NCI-H2196 (cell line): ENCODE data around the gene NHERF1.
A peak's percentile ranks its signal among the peaks of the same experiment; 100 is the strongest.

ENCODE experiments used
- DNase-seq: peaks from one replicate; lab custom pipeline; 2025; ENCODE audit not compliant: unreplicated experiment; lab: John Stamatoyannopoulos, UW

The NHERF1 gene

GRCh38 chr17:74732042-74732867, 16.2 kb upstream of the NHERF1 start:
- DNase-seq, result no peak

- no peak for DNase-seq
Observed at GRCh38 chr17:74733365-74734122, 14.9 kb upstream of the NHERF1 start.

GRCh38 chr17:74734256-74734655, 14.2 kb upstream of the NHERF1 start:
- no peak for DNase-seq

GRCh38 chr17:74736513-74737298, 11.7 kb upstream of the NHERF1 start, which contains the start of gene RAB37:
Gene RAB37 (plus strand): TSS chr17:74737256. CDS start chr17:74737273, 17 bp downstream.
- no peak for DNase-seq

GRCh38 chr17:74737299-74738050, 11.0 kb upstream of the NHERF1 start:
- DNase-seq, result no peak

GRCh38 chr17:74738051-74738996, 10.1 kb upstream of the NHERF1 start:
- peak; percentile 35 for DNase-seq

- no peak for DNase-seq
Observed at GRCh38 chr17:74739227-74739831, 9.1 kb upstream of the NHERF1 start.

GRCh38 chr17:74740173-74740572, 8.3 kb upstream of the NHERF1 start:
- no peak for DNase-seq

- DNase-seq, result no peak
Observed at GRCh38 chr17:74740641-74741387, 7.6 kb upstream of the NHERF1 start.

- DNase-seq, result no peak
Observed at GRCh38 chr17:74742153-74742515, 6.3 kb upstream of the NHERF1 start.

- no peak for DNase-seq
Observed at GRCh38 chr17:74742978-74743545, 5.4 kb upstream of the NHERF1 start.

- DNase-seq, result no peak
Observed at GRCh38 chr17:74743755-74744154, 4.7 kb upstream of the NHERF1 start.

GRCh38 chr17:74744349-74744713, 4.1 kb upstream of the NHERF1 start:
- DNase-seq, result no peak

GRCh38 chr17:74744714-74745547, 3.5 kb upstream of the NHERF1 start:
- DNase-seq, result peak; percentile 76

- no peak for DNase-seq
Observed at GRCh38 chr17:74745548-74746177, 2.8 kb upstream of the NHERF1 start.

- no peak for DNase-seq
Observed at GRCh38 chr17:74746376-74746775, 2.1 kb upstream of the NHERF1 start.

- no peak for DNase-seq
Observed at GRCh38 chr17:74746922-74747321, 1.5 kb upstream of the NHERF1 start.
